Fibroblast of lung (primary cell): Measurements from ENCODE around the gene SEL1L2. TPM values are rescaled to one million over a fixed set of nuclear protein-coding genes. Genes with fewer than 3 reads are reported as not detected.

Experiments used
- DNase-seq, 2 donors: peaks; one replicate each; pipeline versions ENCODE4 v3.0.0 to v3.0.0-alpha.2; 2010; ENCODE audit warnings: low read depth in 2 of 2
- H2AFZ ChIP-seq: 2 replicates; pipeline ENCODE4 v1.5.1; 2012; ENCODE audit warnings: low read length, control low read depth, inconsistent platforms
- H3K27ac ChIP-seq: 2 replicates; pipeline ENCODE4 v1.5.1; 2011; ENCODE audit warnings: low read length, control low read depth; ENCODE audit not compliant: insufficient read depth
- H3K27me3 ChIP-seq: 2 replicates; pipeline ENCODE4 v1.5.1; 2011; ENCODE audit warnings: mild to moderate bottlenecking, low read length; ENCODE audit not compliant: control insufficient read depth, insufficient read depth
- H3K36me3 ChIP-seq: 2 replicates; pipeline ENCODE4 v1.5.1; 2011; ENCODE audit warnings: low read length; ENCODE audit not compliant: control insufficient read depth, insufficient read depth
- H3K4me1 ChIP-seq: 2 replicates; pipeline ENCODE4 v1.5.1; 2011; ENCODE audit warnings: low read length; ENCODE audit not compliant: control insufficient read depth, insufficient read depth; ENCODE audit errors: extremely low read depth
- H3K4me2 ChIP-seq: 2 replicates; pipeline ENCODE4 v1.5.1; 2011; ENCODE audit warnings: low read length, control low read depth; ENCODE audit not compliant: insufficient read depth; ENCODE audit errors: extremely low read depth
- H3K4me3 ChIP-seq, 4 experiments: fragments of 200-600 bp in 1 of 4; sonication (generic) in 1 of 4; replicated peaks in 1 of 4; 2 replicates each; pipeline ENCODE4 v1.5.1; 2011 to 2016; ENCODE audit warnings: low read length in 4 of 4, low read depth in 3 of 4, mild to moderate bottlenecking in 3 of 4, control low read depth in 2 of 4, inconsistent platforms in 1 of 4, mixed read lengths in 1 of 4; ENCODE audit not compliant: insufficient read depth in 1 of 4; ENCODE audit errors: control extremely low read depth in 1 of 4
- H3K79me2 ChIP-seq: 2 replicates; pipeline ENCODE4 v1.5.1; 2012; ENCODE audit warnings: mild to moderate bottlenecking, low read length, inconsistent platforms; ENCODE audit not compliant: control insufficient read depth, insufficient read depth
- H3K9ac ChIP-seq: 2 replicates; pipeline ENCODE4 v1.5.1; 2011; ENCODE audit warnings: mild to moderate bottlenecking, low read length, control low read depth; ENCODE audit not compliant: insufficient read depth
- H3K9me3 ChIP-seq: 2 replicates; pipeline ENCODE4 v1.5.1; 2012; ENCODE audit warnings: low read depth, low read length; ENCODE audit not compliant: control insufficient read depth, insufficient read depth
- H4K20me1 ChIP-seq: 2 replicates; pipeline ENCODE4 v1.5.1; 2011; ENCODE audit warnings: low read length; ENCODE audit not compliant: control insufficient read depth, insufficient read depth; ENCODE audit errors: extremely low read depth
- EZH2 ChIP-seq: IDR thresholded peaks from 2 replicates; pipeline ENCODE4 v1.5.1; 2012; ENCODE audit warnings: low read length, control low read depth, mild to moderate bottlenecking; ENCODE audit errors: missing control alignments
- polyA plus RNA-seq, 2 donors: library from polyadenylated mRNA; depleted of rRNA in 1 of 2; stranded (reverse) in 1 of 2; unstranded in 1 of 2; fragments of >200 nt; gene quantifications; 2 replicates each; pipeline ENCODE4 v1.2.1, GENCODE V29; 2011 to 2012; ENCODE audit warnings: missing spikeins in 1 of 2
- total RNA-seq: library from RNA; depleted of rRNA; stranded (reverse); fragments of >200 nt; gene quantifications from 2 replicates; pipeline ENCODE4 v1.2.1, GENCODE V29; 2014
- TF ChIP-seq, protein P1 (sequence below), 2 donors: IDR thresholded peaks in 1 of 2; conservative IDR thresholded peaks in 1 of 2; 1 replicate in 1 of 2; 2 replicates in 1 of 2; pipeline ENCODE4 v1.5.1; 2011 to 2012; ENCODE audit warnings: low read length in 2 of 2, control low read depth in 1 of 2, inconsistent platforms in 1 of 2, low read depth in 1 of 2, mild to moderate bottlenecking in 1 of 2

Gene SEL1L2
- total and polyA plus RNA-seq, 2 donors (not counting 1 experiment from before 2014, with no cell fraction given) = not detected

GRCh38 chr20:13929836-13930235 is 60.6 kb downstream of the SEL1L2 start:
- Histone ChIP-seq H3K4me3 (no peak overlapping the region), H3K4me1 (no peaks in the 10 kb centered on the region), H3K9ac (no peak overlapping the region), H3K27me3 (no peaks in the 10 kb centered on the region), H3K79me2 (no peaks in the 10 kb centered on the region), H4K20me1 (no peaks in the 10 kb centered on the region), H3K4me2 (no peak overlapping the region), H3K36me3 (no peaks in the 10 kb centered on the region), H3K9me3 (no peaks in the 10 kb centered on the region), H3K27ac (no peak overlapping the region), H2AFZ (no peak overlapping the region)
- no peak for TF ChIP-seq EZH2
- TF ChIP-seq, protein P1, sequence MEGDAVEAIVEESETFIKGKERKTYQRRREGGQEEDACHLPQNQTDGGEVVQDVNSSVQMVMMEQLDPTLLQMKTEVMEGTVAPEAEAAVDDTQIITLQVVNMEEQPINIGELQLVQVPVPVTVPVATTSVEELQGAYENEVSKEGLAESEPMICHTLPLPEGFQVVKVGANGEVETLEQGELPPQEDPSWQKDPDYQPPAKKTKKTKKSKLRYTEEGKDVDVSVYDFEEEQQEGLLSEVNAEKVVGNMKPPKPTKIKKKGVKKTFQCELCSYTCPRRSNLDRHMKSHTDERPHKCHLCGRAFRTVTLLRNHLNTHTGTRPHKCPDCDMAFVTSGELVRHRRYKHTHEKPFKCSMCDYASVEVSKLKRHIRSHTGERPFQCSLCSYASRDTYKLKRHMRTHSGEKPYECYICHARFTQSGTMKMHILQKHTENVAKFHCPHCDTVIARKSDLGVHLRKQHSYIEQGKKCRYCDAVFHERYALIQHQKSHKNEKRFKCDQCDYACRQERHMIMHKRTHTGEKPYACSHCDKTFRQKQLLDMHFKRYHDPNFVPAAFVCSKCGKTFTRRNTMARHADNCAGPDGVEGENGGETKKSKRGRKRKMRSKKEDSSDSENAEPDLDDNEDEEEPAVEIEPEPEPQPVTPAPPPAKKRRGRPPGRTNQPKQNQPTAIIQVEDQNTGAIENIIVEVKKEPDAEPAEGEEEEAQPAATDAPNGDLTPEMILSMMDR (conservative IDR thresholded peaks at IDR 0.05 in 1 of 2, IDR thresholded peaks at IDR 0.05 in 1 of 2; ENCODE audit: low read depth in 1 of 2, low read length in 2 of 2) = no peak
- DNase-seq = no peak

DNA sequence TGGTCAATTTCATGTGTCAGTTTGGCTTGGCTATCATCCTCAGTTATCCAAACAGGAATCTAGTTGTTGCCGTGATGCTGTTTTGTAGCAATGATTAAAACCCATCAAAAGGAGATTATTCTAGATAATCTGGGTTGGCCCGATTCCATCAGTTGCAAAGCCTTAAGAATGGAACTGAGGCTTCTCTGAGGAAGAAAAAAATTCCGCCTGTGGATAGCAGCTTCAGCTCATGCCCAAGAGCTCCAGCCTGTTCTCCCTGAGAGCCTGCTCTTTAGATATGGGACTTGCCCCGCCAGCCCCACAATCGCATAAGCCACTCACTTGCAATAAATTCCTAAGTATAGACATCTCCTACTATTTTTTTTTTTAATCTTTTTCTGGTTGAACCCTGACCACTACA is 61.5 kb downstream of the SEL1L2 start:
- no peak overlapping the region for H3K4me3 ChIP-seq
- TF ChIP-seq, protein P1 (conservative IDR thresholded peaks at IDR 0.05 in 1 of 2, IDR thresholded peaks at IDR 0.05 in 1 of 2; ENCODE audit: low read depth in 1 of 2, low read length in 2 of 2) = no peak
- no peak for TF ChIP-seq EZH2
- no peak overlapping the region for H3K27ac ChIP-seq
- no peak overlapping the region for H3K4me2 ChIP-seq
- no peak overlapping the region for H2AFZ ChIP-seq
- no peaks in the 10 kb centered on the region for H3K27me3 ChIP-seq
- DNase-seq = no peak
- no peaks in the 10 kb centered on the region for H3K79me2 ChIP-seq
- no peak overlapping the region for H3K9ac ChIP-seq
- no peaks in the 10 kb centered on the region for H3K9me3 ChIP-seq
- no peaks in the 10 kb centered on the region for H4K20me1 ChIP-seq
- H3K36me3 ChIP-seq = no peaks in the 10 kb centered on the region
- H3K4me1 ChIP-seq = no peaks in the 10 kb centered on the region

DNA sequence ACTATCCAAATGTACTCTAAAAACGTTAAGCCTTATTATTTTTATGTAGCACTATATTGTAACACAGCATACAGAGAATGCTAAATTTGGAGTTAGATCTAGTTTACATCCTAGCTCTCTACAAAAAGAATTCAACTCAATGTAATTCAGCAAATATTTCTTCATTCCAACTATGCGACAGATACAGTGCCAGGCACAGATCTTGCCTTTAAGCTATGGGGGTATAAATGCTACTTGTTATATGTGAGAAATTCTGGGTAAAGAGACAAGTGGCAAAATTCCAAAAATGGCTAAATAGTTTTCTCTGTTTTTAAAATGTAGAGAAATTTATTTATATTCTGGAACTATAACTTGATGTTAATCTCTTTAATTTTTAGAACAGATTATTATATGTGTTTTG is 63.2 kb downstream of the SEL1L2 start:
- Histone ChIP-seq H2AFZ (no peak overlapping the region), H3K27me3 (no peaks in the 10 kb centered on the region), H3K9ac (no peak overlapping the region), H4K20me1 (no peaks in the 10 kb centered on the region), H3K4me2 (no peak overlapping the region), H3K36me3 (no peaks in the 10 kb centered on the region), H3K4me3 (no peak overlapping the region), H3K4me1 (no peaks in the 10 kb centered on the region), H3K79me2 (no peaks in the 10 kb centered on the region), H3K9me3 (no peaks in the 10 kb centered on the region), H3K27ac (no peak overlapping the region)
- no peak for DNase-seq
- TF ChIP-seq, protein P1 (conservative IDR thresholded peaks at IDR 0.05 in 1 of 2, IDR thresholded peaks at IDR 0.05 in 1 of 2; ENCODE audit: low read depth in 1 of 2, low read length in 2 of 2) = no peak
- TF ChIP-seq EZH2 = no peak
